MCF 10A (cell line): Measurements from ENCODE around the gene MRPL52. TPM values are rescaled to one million over a fixed set of nuclear protein-coding genes. Genes with fewer than 3 reads are reported as not detected.

Experiments
- BruUV-seq: library from RNA; stranded (reverse); fragments of 400-500 nt; replicated peaks from 2 replicates; lab custom pipeline; 2021; lab: Mats Ljungman, UMichigan
- CTCF ChIA-PET: fragments of 300-600 bp; sonication (Branson Sonifier 250); formaldehyde crosslinking; extraction: SDS; loops from one replicate; lab custom pipeline; 2021; ENCODE audit warnings: antibody characterized with exemption, inconsistent platforms; lab: Yijun Ruan, JAX
- POLR2A ChIA-PET: fragments of 300-600, 350-650 bp; sonication (Branson Sonifier 250); formaldehyde crosslinking; extraction: SDS; loops from one replicate; lab custom pipeline; 2020; ENCODE audit warnings: antibody characterized with exemption, inconsistent platforms; lab: Yijun Ruan, JAX
- DNase-seq: peaks from one replicate; pipeline ENCODE4 v3.0.0-alpha.2; 2018; ENCODE audit not compliant: unreplicated experiment
- H3K27ac Mint-ChIP-seq: one replicate; pipeline ENCODE4 v1.8.0; 2022; ENCODE audit warnings: mild to moderate bottlenecking, low read depth, mixed read lengths; ENCODE audit not compliant: unreplicated experiment
- H3K27me3 Mint-ChIP-seq: one replicate; pipeline ENCODE4 v1.8.0; 2022; ENCODE audit warnings: mixed read lengths; ENCODE audit not compliant: insufficient read depth, unreplicated experiment
- H3K36me3 Mint-ChIP-seq: one replicate; pipeline ENCODE4 v1.8.0; 2022; ENCODE audit warnings: mild to moderate bottlenecking, moderate library complexity, mixed read lengths; ENCODE audit not compliant: insufficient read depth, unreplicated experiment
- H3K4me1 Mint-ChIP-seq: one replicate; pipeline ENCODE4 v1.8.0; 2022; ENCODE audit warnings: mixed read lengths; ENCODE audit not compliant: insufficient read depth, unreplicated experiment
- H3K4me3 Mint-ChIP-seq: one replicate; pipeline ENCODE4 v1.8.0; 2022; ENCODE audit warnings: mild to moderate bottlenecking, moderate library complexity, mixed read lengths; ENCODE audit not compliant: unreplicated experiment
- H3K9me3 Mint-ChIP-seq: one replicate; pipeline ENCODE4 v1.8.0; 2022; ENCODE audit warnings: mixed read lengths; ENCODE audit not compliant: unreplicated experiment
- CTCF ChIP-seq: fragments of 200-600 bp; IDR thresholded peaks from one replicate; pipeline ENCODE4 v1.8.0; 2022; ENCODE audit warnings: antibody characterized with exemption, mild to moderate bottlenecking; ENCODE audit not compliant: unreplicated experiment
- intact Hi-C: fragments of 100-400 bp; cut with micrococcal nuclease; formaldehyde crosslinking; loops from 2 replicates; pipeline ENCODE4 v1.14.1; 2022
- total RNA-seq: library from RNA; stranded (reverse); gene quantifications from 2 replicates; pipeline ENCODE4 v1.2.3, GENCODE V29; 2022

MRPL52 gene
- total RNA-seq, 1 experiment from 2014 or later = 172 TPM

GRCh38 chr14:22793976-22794375 is 35.7 kb upstream of the MRPL52 start:
- H3K9me3 Mint-ChIP-seq = no peaks in the 10 kb centered on the region
- CTCF ChIA-PET = interaction anchor here (0.7 to 1.2 kb wide), 5 partner anchors 29 to 181 kb away, joined by 3 to 5 read pairs (median 4); no protein-coding TSS in a partner anchor
- H3K4me1 Mint-ChIP-seq = peaks cover 6% of the 10 kb centered on the region
- H3K27me3 Mint-ChIP-seq = peaks cover 13% of the 10 kb centered on the region
- POLR2A ChIA-PET = no interaction called here
- intact Hi-C loops = no loop called here
- no peak for DNase-seq
- no peak overlapping the region for H3K4me3 Mint-ChIP-seq
- no peaks in the 10 kb centered on the region for H3K36me3 Mint-ChIP-seq
- BruUV-seq = no TSS peak
- TF ChIP-seq CTCF = no peak
- H3K27ac Mint-ChIP-seq = no peak overlapping the region

DNA sequence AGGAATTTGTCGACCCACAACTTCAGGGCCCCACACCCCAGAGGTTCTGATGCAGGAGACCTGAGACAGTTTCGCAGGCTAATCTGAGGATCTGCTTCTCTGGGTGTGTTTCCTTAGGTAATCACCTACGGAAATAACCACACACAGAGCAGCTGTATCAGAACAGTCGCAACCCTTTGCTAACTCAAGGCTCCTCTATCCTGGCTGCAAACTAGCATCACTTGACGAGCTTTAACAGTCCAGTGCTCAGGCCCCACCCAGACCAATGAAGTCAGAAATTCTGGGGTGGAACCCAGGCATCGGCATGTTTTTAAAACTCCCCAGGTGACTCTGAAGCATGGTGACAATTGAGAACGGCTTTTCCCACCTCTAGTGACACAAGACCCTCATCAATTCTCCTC is 35.1 kb upstream of the MRPL52 start:
- DNase-seq = no peak
- TF ChIP-seq CTCF = no peak
- H3K4me1 Mint-ChIP-seq = peaks cover 6% of the 10 kb centered on the region
- CTCF ChIA-PET = interaction anchor here (1.1 to 1.2 kb wide), 3 partner anchors 28 to 136 kb away, joined by 3 to 4 read pairs (median 4); no protein-coding TSS in a partner anchor
- H3K9me3 Mint-ChIP-seq = no peaks in the 10 kb centered on the region
- H3K4me3 Mint-ChIP-seq = no peak overlapping the region
- H3K36me3 Mint-ChIP-seq = no peaks in the 10 kb centered on the region
- no peak overlapping the region for H3K27ac Mint-ChIP-seq
- BruUV-seq = no TSS peak
- peaks cover 16% of the 10 kb centered on the region for H3K27me3 Mint-ChIP-seq
- intact Hi-C loops = no loop called here
- POLR2A ChIA-PET = no interaction called here

DNA sequence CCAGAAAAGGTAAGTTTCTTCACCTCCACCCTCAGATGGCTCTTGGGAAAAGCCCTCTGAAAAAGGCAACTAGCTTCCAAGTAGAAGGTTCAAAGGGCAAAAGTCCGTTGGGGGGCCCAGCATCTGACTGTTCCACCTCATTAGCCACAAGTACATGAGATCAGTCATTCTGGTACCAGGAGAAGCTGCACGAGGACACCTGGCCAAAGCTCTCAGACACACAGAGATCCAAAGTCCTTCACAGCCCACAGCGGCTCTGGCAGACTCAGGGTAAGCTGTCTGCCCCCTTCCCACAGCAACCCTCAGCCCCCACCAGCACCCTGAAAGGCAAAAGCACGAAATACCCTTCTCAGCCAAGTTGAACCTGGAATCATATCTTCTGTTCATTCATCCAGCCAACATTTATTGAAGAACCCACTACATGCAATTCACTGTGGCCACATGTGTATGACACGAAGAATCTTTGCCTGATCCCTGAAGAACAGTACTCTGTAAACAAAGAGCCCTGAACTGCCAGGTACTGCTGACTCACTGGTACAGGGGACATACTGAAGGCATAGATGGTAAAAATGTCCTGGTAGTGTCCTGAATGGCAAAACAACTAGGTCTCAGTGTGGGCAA is 33.5 kb upstream of the MRPL52 start:
- BruUV-seq = no TSS peak
- Mint-ChIP-seq H3K4me1 (peaks cover 6% of the 10 kb centered on the region), H3K27ac (no peak overlapping the region), H3K36me3 (no peaks in the 10 kb centered on the region), H3K4me3 (no peak overlapping the region), H3K27me3 (peaks cover 25% of the 10 kb centered on the region), H3K9me3 (peaks cover 8% of the 10 kb centered on the region)
- ChIA-PET POLR2A (interaction anchor here (0.9 to 2.1 kb wide), 3 partner anchors 11 to 30 kb away, joined by 4 to 7 read pairs (median 6); partner anchors contain the start of gene OXA1L), CTCF (interaction anchor here (0.6 to 2.0 kb wide), 3 partner anchors 14 to 1781 kb away, joined by 3 to 10 read pairs (median 4); no protein-coding TSS in a partner anchor)
- intact Hi-C loops = no loop called here
- no peak for TF ChIP-seq CTCF
- DNase-seq = no peak

DNA sequence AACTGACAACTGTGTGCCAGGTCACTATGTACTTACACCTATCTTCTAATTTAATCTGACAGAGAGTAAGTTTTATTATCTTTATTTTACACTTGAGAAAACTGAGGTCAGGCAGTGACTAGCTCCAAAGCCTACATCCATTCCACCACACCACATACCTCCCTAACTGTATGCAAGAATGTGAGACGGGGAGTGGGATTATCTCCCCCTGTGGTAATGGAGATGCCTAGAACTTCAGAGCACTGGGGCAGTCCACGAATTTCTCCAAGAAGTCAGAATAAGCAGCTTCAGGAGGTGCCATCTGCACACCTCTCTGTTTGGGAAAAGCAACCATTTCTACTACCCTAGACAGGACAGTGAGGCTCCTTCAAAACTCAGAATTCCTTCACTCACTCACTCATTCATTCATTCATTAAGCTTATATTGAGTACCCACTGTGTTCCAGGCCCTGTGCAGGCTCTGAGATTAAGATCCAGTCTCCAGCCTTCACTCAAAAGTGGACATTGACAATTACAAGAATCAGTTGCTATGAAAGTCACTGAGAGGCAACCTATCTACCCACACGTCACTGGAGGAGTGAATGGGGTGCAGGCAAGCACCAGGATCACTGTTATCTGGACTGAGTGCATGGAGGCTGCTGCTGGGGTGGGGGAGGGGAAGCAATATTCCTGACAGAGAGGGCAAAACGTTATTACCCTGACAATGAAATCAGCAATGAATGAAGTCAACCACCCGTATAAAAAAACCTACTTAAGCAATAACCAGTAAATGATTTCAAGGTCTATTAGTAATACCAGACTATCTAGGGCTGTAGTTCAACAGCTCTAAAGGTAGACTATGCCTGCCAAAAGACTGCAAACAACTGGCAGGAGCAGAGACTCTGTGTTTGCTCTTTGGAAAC is 32.4 kb upstream of the MRPL52 start:
- no TSS peak for BruUV-seq
- Mint-ChIP-seq H3K4me3 (no peak overlapping the region), H3K36me3 (no peaks in the 10 kb centered on the region), H3K9me3 (peaks cover 8% of the 10 kb centered on the region), H3K27me3 (peaks cover 25% of the 10 kb centered on the region), H3K27ac (no peak overlapping the region), H3K4me1 (peaks cover 6% of the 10 kb centered on the region)
- TF ChIP-seq CTCF = no peak
- intact Hi-C loops = no loop called here
- no peak for DNase-seq
- CTCF ChIA-PET = interaction anchor here (0.6 to 2.0 kb wide), 6 partner anchors 10 to 1783 kb away, joined by 3 to 10 read pairs (median 3); no protein-coding TSS in a partner anchor
- POLR2A ChIA-PET = interaction anchor here (0.9 to 2.1 kb wide), 5 partner anchors 10 to 33 kb away, joined by 3 to 7 read pairs (median 4); partner anchors contain the start of genes OXA1L and SLC7A7
